H1 (cell line): ENCODE data around the gene IAPP. TPM values are rescaled to one million over a fixed set of nuclear protein-coding genes. Genes with fewer than 3 reads are reported as not detected.

Source experiments
- EGR1 ChIP-seq: IDR thresholded peaks from 2 replicates; pipeline ENCODE4 v1.6.1; 2011; ENCODE audit warnings: low read depth, low read length, borderline replicate concordance
- GTF2F1 ChIP-seq: IDR thresholded peaks from 2 replicates; pipeline ENCODE4 v1.6.1; 2012; ENCODE audit warnings: low read depth, low read length, improper control_type of control experiment, borderline replicate concordance
- HDAC2 ChIP-seq, 2 experiments: fragments of 300-600 bp in 1 of 2; sonication (generic) in 1 of 2; IDR thresholded peaks; 2 replicates each; pipeline ENCODE4 v1.6.1; 2011 to 2012; ENCODE audit warnings: low read depth in 2 of 2, low read length in 2 of 2, mild to moderate bottlenecking in 2 of 2, moderate library complexity in 2 of 2, borderline replicate concordance in 1 of 2, inconsistent platforms in 1 of 2
- HDAC6 ChIP-seq: IDR thresholded peaks from one replicate; pipeline ENCODE4 v1.7.1; 2012; ENCODE audit warnings: low read depth, mild to moderate bottlenecking, inconsistent platforms, low read length, moderate library complexity
- SP1 ChIP-seq: IDR thresholded peaks from 2 replicates; pipeline ENCODE4 v1.6.1; 2011; ENCODE audit warnings: low read depth, low read length
- polyA plus RNA-seq, 7 experiments: library from polyadenylated mRNA; depleted of rRNA in 3 of 7; stranded (reverse) in 5 of 7; unstranded in 2 of 7; fragments of >200 nt in 5 of 7; fragments of 200-250 nt in 2 of 7; gene quantifications; 1 replicate in 5 of 7; 2 replicates in 1 of 7; 4 replicates in 1 of 7; pipeline versions ENCODE4 v1.2.1 to v1.2.3, GENCODE V29; 2011 to 2013; ENCODE audit warnings: missing spikeins in 2 of 7, mixed read lengths in 2 of 7
- total RNA-seq: library from RNA; stranded (reverse); fragmentation: NEBNext Ultra II Directional; extraction: Animal tissue kit (Norgen Biotek cat#: 25700); gene quantifications from 2 replicates; pipeline ENCODE4 v1.2.1, GENCODE V29; 2021
- TF ChIP-seq, protein P1 (sequence below): IDR thresholded peaks from 2 replicates; pipeline ENCODE4 v1.6.1; 2011; ENCODE audit warnings: low read length, improper control_type of control experiment

Gene IAPP
- total and polyA plus RNA-seq, 2 of the 8 experiments (the other 6 are each of a cell fraction or from before 2014, with no cell fraction given): not detected

DNA sequence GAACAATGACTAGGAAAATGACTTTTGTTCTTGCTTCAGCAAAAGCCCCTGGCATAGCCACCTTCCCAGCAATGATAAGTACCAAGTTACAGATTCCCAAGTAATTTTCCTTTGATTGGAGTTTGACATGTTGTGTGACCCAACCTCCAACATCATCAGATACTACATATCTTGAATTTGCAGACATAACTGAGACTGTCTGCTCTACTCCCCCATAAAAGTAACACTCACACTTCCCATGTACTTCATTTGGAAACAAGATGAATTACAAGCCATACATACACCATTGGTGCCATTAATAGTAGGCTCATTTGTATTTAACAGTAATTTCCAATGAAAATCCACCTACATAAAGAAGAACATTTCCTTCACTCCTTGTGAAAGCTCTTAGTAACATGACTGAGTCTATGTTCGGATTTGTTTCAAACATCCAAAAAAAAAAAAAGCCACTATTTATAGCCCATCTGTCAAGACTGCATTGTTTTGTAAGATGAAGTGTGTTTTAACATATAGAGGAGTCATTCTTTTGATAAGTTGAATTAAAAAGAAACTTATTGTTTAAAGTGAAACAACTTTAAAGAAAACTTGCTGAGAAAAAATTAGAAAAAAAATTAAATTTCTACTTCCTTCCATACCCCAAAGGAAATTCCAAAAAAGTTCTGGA is 26.0 kb upstream of the IAPP start (continued):
- TF ChIP-seq HDAC6: no peak
- no peak for TF ChIP-seq HDAC2 (IDR thresholded peaks at IDR 0.05; ENCODE audit: borderline replicate concordance in 1 of 2, low read depth in 2 of 2, low read length in 2 of 2)
- TF ChIP-seq, protein P1, sequence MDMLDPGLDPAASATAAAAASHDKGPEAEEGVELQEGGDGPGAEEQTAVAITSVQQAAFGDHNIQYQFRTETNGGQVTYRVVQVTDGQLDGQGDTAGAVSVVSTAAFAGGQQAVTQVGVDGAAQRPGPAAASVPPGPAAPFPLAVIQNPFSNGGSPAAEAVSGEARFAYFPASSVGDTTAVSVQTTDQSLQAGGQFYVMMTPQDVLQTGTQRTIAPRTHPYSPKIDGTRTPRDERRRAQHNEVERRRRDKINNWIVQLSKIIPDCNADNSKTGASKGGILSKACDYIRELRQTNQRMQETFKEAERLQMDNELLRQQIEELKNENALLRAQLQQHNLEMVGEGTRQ: no peak
- TF ChIP-seq SP1: no peak
- no peak for TF ChIP-seq GTF2F1
- no peak for TF ChIP-seq EGR1
